T1000 (cell line): ENCODE measurements around the gene CTAGE4.
"Not testable (repeated sequence)": the region's sequence is repeated elsewhere in the genome, so short reads cannot be mapped to it uniquely, and the experiment has no call there.

ENCODE experiments used
- DNase-seq: peaks from one replicate; lab custom pipeline; 2025; ENCODE audit warnings: mixed read lengths; lab: John Stamatoyannopoulos, UW

CTAGE4 gene

DNA sequence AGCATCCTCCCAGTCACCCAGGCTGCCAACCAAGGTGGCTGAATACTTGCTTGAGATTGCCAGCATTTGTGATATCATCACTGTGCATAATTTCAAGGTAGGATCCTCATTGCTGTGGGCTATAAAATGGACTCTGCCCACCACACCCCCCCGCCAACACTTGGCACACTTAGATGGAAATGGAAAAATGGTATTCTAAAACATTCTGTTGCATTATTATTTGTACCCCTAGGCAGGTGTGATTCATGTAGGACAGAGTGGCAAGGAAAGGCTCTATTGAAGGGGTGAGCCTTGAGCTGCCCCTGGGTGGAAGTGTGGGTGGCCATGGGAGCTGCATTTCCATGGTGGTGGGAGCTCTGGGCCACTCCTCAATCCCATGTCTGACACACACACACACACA is 35.3 kb downstream of the CTAGE4 start:
- not testable (repeated sequence) for DNase-seq

DNA sequence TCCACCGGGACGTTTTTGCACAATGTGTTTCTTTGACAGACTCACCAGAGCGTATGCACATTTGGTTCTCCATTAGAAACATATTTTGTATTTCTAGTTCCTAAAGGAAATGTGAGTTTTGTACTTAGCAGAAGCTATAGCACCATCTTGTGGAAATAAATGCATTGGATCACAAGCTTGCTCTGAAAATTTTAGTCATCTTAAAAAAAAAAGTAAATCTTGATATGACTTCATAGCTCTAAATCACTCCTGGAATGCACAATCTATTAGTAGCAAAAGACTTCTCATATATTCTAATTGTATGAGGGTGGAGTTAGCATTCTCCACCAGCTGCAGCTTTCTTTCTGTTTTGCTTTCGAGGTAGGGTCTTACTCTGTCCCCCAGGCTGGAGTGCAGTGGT is 35.9 kb downstream of the CTAGE4 start:
- not testable (repeated sequence) for DNase-seq

DNA sequence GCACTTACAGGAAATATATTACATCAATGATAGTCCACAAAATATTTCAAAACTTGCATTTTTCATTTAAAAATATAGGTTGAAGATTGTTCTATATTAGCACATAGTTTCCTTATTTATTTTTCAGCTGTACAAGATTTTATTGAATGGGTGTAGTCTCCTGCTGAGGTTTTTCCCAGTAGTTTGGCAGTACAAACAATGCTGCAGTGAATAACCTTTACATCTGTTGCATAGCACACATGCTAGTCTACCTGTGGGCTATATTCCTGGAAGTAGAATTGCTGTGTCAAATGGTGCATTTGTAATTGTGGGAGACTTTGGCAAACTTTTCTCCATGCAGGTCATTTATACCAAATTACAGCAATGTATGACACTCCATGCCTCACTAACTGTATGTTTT is 37.3 kb downstream of the CTAGE4 start:
- not testable (repeated sequence) for DNase-seq

DNA sequence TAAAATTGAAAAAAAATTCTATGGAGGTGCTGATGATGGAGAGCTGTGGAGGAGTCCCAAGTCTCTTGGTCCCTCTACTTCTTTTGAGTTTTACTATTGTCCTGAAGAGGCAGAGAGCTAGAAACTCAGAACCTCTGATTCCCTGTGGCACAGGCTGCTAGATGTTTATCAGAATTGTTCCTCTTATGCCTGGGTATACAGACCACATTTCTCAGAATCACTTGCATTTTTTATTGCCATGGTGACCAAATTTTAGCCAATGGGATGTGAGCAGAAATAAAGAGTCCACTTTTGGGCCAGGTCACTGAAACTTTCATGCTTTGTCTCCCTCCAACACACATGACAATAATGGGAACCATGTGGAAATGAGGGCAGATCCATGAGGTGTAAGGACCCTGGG is 40.4 kb downstream of the CTAGE4 start:
- DNase-seq: not testable (repeated sequence)

DNA sequence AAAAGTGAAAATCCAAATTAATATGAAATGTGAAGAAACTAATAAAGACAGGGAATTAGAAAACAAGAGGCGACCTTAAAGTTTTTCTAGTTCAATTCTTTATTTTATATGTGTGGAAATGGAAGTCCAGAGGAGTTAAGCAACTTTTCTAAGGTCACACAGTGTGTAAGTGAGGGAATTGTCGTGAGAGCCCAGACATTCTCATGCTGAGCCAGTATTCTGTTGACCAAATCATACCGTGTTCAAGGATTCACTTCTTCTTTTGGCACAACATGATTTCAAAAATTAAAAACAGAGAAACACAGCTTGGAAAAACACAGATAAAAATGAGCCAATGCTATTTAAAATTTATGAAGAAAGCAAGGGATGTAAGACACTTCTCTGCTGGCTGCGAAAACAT is 43.6 kb downstream of the CTAGE4 start:
- DNase-seq: not testable (repeated sequence)

DNA sequence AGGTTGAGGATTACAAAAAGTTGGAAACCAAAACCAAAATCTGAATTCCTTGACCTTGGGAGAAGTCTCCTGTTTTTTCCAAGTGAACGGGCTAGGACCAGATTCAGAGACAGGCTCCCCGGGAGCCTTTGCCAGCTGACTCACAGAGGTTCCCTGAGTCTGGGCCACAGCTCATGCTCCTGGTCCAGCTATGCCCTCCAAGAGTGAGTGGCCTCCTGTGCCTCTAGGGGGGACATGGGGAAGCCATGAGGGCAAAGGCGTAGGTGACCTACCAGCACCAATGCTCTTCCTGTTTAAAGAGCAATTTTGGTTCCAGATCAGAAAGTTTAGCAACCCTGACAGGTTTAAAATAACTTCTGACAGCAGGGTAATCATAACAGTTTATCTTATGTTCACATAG is 45.5 kb downstream of the CTAGE4 start:
- DNase-seq: not testable (repeated sequence)

DNA sequence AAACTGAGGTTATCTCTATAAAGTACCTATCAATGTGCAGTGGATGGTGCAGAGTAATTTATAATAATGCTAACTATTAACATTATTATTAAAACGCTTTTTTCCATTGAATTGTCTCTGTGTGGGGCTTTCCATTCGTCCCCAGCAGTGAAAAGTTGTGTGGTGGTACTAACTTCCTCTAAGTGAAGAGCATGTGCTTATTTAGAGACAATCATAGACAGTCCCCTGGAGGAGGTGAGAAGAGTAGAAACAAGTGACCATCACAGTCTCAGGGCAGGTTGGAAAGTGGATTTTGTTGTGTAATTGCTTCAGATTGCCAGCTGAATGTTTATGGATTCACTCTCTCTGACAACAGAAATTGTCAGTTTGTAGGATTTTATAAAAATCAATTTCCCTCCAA is 47.8 kb downstream of the CTAGE4 start:
- DNase-seq: not testable (repeated sequence)

DNA sequence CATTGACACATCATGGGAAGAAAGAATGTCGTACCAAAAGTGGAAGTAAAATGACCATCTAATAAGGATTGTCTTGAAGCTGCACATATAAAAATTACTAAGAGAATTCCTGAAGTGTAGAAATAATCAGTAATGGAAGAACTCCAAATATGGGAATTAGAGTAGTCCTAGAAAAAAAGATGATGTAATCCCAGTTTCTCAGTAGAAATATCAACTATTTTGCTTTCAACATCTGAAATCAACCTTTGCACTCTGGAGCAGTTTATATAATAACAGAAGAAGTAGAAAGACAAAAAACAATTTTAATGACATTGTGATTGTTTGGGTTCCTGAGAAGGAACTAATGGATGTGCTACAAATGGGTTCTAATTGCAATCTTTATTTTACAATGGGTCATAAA is 49.8 kb downstream of the CTAGE4 start:
- not testable (repeated sequence) for DNase-seq
